Esophagus squamous epithelium (tissue), 4 donors: Measurements from ENCODE around the gene TCOF1.

Experiments used
- POLR2A ChIP-seq, 4 donors: fragments of 450-650 bp; IDR thresholded peaks; one replicate each; pipeline ENCODE4 v1.6.1; 2017; ENCODE audit warnings: antibody characterized with exemption in 4 of 4, mild to moderate bottlenecking in 4 of 4, moderate library complexity in 3 of 4
- TF ChIP-seq, protein P1 (sequence below), 6 experiments: fragments of 450-650 bp in 4 of 6; fragments of 200-600 bp in 2 of 6; sonication (generic) in 2 of 6; IDR thresholded peaks; one replicate each; pipeline ENCODE4 v1.5.1; 2016 to 2019; ENCODE audit warnings: antibody characterized with exemption in 6 of 6, mild to moderate bottlenecking in 4 of 6, moderate library complexity in 4 of 6

- TF ChIP-seq, protein P1, sequence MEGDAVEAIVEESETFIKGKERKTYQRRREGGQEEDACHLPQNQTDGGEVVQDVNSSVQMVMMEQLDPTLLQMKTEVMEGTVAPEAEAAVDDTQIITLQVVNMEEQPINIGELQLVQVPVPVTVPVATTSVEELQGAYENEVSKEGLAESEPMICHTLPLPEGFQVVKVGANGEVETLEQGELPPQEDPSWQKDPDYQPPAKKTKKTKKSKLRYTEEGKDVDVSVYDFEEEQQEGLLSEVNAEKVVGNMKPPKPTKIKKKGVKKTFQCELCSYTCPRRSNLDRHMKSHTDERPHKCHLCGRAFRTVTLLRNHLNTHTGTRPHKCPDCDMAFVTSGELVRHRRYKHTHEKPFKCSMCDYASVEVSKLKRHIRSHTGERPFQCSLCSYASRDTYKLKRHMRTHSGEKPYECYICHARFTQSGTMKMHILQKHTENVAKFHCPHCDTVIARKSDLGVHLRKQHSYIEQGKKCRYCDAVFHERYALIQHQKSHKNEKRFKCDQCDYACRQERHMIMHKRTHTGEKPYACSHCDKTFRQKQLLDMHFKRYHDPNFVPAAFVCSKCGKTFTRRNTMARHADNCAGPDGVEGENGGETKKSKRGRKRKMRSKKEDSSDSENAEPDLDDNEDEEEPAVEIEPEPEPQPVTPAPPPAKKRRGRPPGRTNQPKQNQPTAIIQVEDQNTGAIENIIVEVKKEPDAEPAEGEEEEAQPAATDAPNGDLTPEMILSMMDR (IDR thresholded peaks at IDR 0.05) = no peak
- TF ChIP-seq POLR2A (IDR thresholded peaks at IDR 0.05) = no peak
These were observed 15.1 kb downstream of the TCOF1 start for GRCh38 chr5:150372639-150373038.
